HG03039 (cell line): ENCODE results near the gene ANKS1B.
A peak's percentile ranks its signal among the peaks of the same experiment; 100 is the strongest.

Source experiments
- ATAC-seq: cut with Tn5 transposase; IDR thresholded peaks from one replicate; pipeline ENCODE4 v1.9.1; 2021; ENCODE audit warnings: mild to moderate bottlenecking, moderate library complexity; ENCODE audit not compliant: unreplicated experiment

ANKS1B gene

GRCh38 chr12:98724384-98725155 is 1260.2 kb downstream of the ANKS1B start:
- ATAC-seq, result no peak

- no peak for ATAC-seq
These were observed 1263.5 kb downstream of the ANKS1B start for GRCh38 chr12:98721204-98721702.

GRCh38 chr12:98719515-98720504 is 1264.9 kb downstream of the ANKS1B start:
- no peak for ATAC-seq

- no peak for ATAC-seq
These were observed 1270.3 kb downstream of the ANKS1B start for GRCh38 chr12:98714426-98714825.

- no peak for ATAC-seq
These were observed 1275.7 kb downstream of the ANKS1B start for GRCh38 chr12:98709022-98709421.

GRCh38 chr12:98701166-98701565 is 1283.6 kb downstream of the ANKS1B start:
- ATAC-seq, result no peak

GRCh38 chr12:98699586-98699985 is 1285.2 kb downstream of the ANKS1B start:
- no peak for ATAC-seq

GRCh38 chr12:98698603-98699463 is 1285.9 kb downstream of the ANKS1B start:
- ATAC-seq, result peak; percentile 95

- no peak for ATAC-seq
These were observed 1287.5 kb downstream of the ANKS1B start for GRCh38 chr12:98697209-98697608.

- no peak for ATAC-seq
These were observed 1288.6 kb downstream of the ANKS1B start for GRCh38 chr12:98696036-98696646.

GRCh38 chr12:98691351-98691750 is 1293.4 kb downstream of the ANKS1B start:
- ATAC-seq, result no peak

GRCh38 chr12:98686603-98687002 is 1298.1 kb downstream of the ANKS1B start:
- no peak for ATAC-seq
